GM21737 (cell line): ENCODE measurements around the gene RILP.

Source experiments
- ATAC-seq: cut with Tn5 transposase; IDR thresholded peaks from one replicate; pipeline ENCODE4 v1.9.1; 2021; ENCODE audit warnings: mild to moderate bottlenecking, moderate library complexity; ENCODE audit not compliant: unreplicated experiment

RILP gene

DNA sequence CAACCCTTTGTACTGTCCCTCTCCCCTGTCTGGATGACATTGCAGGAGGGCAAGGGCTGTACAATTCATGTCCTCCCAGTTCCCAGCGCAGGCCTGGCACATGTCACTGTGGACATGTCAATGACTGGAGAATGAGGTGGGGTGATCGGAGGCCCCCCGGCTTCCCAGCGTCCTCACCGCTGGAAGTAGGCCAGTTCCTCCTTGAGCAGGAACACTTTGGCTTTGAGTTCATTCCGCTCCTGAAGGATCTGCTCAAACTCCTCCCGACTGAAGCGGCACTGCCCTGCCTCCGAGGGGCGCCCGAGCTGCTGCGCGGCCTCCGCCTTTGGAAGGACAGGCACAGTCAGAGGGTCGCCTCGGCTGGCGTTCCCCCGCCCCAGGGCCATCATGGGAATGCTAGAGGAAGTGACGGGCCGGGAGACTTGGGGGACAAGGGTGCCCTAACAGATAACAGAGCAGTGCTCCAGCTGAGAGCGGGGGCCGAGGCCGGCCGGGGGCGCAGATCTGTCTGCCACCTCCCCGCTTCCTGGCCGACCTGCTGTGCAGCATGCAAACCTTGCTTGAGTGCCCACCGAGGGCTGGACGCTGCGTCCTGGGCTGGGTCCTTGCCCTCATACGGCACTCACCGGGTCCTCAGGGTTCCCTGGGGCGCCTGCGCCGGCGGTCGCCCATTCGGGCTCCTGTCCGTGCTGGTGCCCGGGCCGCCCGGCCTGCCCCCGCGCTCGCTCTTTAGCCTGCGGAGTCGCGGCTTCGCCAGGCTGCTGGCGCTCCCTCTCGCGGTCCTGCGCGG, 1.3 kb downstream of the RILP start:
- ATAC-seq: no peak

GRCh38 chr17:1647802-1648171, 1.9 kb downstream of the RILP start:
- no peak for ATAC-seq

DNA sequence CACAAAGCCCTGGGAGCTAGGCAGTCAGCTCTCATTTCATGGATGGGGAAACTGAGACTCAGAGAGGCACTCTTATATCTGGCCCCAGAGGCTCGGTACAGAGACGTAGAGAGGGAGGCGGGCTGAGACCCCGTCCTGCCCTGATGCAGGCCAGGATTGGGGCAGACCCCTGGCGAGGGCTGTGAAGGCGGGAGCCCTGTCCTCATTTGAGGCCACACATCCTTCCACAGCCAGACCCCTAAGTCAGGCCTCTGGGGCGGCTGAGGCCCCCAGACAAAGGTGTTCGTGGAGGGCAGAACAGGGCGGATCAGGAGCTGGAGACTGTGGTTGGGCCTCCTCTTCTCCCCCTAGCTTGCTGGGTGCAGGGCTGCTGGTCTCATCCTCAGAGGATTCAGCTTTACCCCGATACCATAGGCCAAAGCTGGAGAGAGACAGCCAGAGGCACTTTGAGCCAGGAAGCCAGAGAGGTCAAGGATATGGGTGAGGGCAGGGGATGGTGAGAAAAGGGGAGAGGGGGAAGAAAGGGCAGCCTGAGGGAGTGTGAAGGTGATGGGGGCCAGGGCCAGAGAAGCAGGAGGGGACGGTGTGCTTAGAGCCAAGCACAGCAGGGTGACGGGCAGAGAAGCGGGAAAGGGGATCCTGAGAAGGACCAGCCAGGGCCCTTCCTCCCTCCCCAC, 3.3 kb downstream of the RILP start:
- ATAC-seq: no peak

GRCh38 chr17:1645207-1646171, 4.2 kb downstream of the RILP start, which contains the start of gene SCARF1:
Gene SCARF1, minus strand, starts transcription at chr17:1645732. Its CDS starts 35 bp downstream, at chr17:1645697.
- ATAC-seq: no peak

DNA sequence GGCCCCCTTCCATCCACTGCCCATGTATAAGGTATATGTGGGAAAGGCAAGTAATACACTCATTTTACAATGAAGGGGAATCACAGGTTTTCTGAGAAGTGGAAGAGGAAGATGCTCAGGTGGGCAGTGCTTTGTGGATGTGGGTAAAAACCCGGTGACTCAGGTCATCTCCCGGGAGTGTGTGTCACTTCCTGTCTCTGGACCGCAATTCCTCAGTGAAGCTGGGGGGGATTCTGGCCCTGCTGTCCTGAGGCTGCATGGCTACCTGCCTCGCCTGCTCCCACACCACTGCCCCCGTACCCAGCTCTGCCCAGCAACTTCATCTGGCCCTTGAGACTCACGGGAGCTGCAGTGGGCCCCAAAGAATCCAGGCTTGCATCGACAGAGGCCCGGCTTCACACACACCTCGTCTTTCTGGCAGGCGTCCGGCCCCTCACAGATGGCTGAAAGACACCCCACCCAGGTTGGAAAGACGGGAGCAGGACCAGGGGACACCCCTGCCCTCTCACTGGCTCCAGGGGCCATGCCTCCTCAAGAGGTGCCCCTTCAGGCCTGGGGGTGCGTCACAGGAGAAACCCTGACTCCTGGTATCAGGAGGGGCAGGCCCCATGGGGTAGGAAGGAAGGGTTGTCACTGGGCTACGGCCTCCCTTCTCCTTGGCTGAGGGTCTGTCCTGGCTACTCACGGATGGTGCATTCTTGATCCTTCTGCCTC, 5.0 kb downstream of the RILP start:
- no peak for ATAC-seq

GRCh38 chr17:1643999-1644492, 5.6 kb downstream of the RILP start:
- ATAC-seq: no peak

- ATAC-seq: no peak
Measured at GRCh38 chr17:1643293-1643998, 6.2 kb downstream of the RILP start.

GRCh38 chr17:1641065-1641403, 8.6 kb downstream of the RILP start:
- no peak for ATAC-seq

- no peak for ATAC-seq
Measured at GRCh38 chr17:1640329-1641064, 9.2 kb downstream of the RILP start.

GRCh38 chr17:1639549-1640180, 10.0 kb downstream of the RILP start:
- ATAC-seq: no peak

GRCh38 chr17:1638624-1639300, 10.9 kb downstream of the RILP start:
- ATAC-seq: no peak

- no peak for ATAC-seq
Measured at GRCh38 chr17:1638171-1638590, 11.5 kb downstream of the RILP start.

DNA sequence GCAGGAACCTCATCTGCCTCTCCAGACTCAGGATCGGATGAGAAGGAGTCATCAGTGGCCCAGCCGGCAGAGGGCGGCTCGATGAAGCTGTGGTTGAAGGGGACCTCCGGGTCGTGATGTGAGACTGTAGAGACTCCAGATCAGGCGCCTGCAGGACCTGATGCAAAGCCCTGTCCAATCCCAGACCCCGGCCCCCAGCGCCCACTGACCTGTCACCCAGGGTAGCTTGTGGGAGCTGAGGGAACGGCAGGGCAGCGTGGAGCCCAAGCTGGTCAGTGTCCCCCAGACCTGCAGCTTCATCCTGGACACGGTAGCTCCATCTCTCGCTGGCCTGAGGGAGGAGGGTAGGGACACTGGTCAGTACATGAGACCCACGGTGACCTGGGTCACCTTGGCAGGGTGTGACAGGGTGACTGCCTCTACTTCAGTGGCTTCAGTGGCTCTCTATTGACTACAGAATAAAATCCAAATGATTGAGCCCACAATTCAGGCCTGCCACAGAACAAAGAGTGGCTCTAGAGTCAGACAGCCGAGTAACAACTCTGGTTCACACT, 12.9 kb downstream of the RILP start:
- no peak for ATAC-seq

DNA sequence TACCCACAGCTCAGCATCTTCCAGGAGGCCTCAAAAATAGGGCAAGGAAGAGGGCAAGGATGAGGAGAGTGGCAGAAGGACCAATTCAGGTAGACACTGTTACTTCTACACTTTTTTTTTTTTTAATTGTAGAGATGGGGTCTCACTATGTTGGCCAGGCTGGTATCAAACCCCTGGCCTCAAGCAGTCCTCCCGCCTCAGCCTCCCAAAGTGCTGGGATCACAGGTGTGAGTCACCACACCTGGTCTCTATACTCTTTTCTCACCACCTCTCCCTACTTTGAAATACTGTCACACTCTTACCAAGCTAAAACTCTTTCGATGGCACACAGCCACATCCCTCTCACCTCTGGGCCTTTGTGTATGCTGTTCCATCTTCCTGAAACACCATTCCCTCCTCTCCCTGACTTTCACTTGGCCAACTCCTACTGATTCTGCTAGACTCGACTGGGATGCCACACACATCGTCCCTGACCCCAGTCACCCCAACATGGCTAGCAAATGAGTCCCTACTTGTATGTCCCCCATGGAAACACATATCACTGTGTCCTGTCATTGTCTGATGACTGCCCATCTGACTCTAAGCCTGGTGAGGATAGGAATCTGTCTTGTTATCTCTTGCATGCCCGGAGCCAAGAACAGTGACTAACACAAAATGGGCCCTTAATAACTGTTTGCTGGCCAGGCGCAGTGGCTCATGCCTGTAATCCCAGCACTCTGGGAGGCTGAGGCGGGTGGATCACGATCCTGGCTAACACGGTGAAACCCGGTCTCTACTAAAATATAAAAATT, 13.8 kb downstream of the RILP start:
- no peak for ATAC-seq

DNA sequence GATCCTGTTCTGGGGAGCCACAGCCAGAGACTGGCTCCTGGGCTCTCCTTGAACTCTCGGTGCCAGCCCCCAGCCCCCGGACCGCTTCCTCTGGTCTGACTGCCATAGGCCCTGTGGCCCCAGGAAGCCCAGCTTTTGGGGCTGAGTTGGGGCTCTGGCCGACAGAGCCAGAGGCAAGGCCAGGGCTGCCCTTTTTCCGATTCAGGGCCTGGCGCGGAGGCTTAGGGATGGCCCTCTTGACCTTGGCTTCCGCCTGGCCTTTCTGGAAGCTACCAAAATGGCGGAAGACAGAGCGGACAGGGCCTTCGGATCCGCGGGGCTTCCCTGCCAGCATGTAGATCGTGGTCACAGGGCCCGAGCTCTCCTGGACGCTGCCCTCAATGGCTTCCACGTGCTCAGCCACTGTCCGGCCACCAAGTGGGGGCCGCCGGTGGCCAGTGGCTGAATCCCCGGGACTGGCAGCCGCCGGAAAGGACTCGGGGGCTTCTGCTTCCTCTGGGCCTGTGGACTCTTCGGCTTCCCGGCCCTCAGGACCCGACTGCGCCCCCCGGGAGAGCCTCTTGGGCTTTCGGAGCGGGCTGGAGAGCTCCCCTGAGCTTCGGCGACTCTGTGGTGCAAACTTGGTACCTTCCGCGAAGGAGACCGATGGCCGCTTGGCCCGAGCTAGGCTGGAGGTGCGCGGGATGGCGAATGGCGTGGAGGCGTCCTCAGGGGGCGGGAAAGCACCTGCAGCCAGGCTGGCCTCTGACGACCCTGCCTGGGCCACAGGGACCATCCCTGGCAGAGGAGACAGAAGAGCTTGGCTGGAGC, 14.6 kb downstream of the RILP start:
- ATAC-seq: no peak

DNA sequence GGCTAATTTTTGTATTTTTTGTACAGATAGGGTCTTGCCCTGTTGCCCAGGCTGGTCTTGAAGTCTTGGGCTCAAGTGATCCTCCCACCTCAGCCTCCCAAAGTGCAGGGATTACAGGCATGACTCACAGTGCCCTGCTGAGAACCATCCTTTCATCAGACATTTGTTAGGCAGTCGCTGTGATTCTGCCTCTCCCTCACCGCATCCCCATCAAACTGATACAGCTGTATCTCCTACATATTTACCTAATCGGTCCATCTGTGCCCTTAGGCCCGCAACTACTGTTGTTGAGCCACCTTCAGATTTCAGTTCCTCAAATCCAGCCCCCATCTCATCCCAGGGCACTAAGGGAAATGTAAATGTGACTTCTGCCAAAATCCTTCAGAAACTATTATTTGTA, 19.0 kb downstream of the RILP start:
- no peak for ATAC-seq
